Choroid plexus epithelial cell (primary cell): ENCODE results near the gene MRPS15.
"Not testable (repeated sequence)": the region's sequence is repeated elsewhere in the genome, so short reads cannot be mapped to it uniquely, and the experiment has no call there.

ENCODE experiments used
- DNase-seq: peaks from one replicate; pipeline ENCODE4 v3.0.0-alpha.2; 2010; ENCODE audit warnings: low read depth
- H3K4me3 ChIP-seq: 2 replicates; pipeline ENCODE4 v1.5.1; 2011; ENCODE audit warnings: low read depth, mild to moderate bottlenecking, control low read depth, low read length, moderate library complexity
- TF ChIP-seq, protein P1 (sequence below): conservative IDR thresholded peaks from 2 replicates; pipeline ENCODE4 v1.5.1; 2011; ENCODE audit warnings: low read depth, mild to moderate bottlenecking, control low read depth, inconsistent platforms, low read length, moderate library complexity

Gene MRPS15

DNA sequence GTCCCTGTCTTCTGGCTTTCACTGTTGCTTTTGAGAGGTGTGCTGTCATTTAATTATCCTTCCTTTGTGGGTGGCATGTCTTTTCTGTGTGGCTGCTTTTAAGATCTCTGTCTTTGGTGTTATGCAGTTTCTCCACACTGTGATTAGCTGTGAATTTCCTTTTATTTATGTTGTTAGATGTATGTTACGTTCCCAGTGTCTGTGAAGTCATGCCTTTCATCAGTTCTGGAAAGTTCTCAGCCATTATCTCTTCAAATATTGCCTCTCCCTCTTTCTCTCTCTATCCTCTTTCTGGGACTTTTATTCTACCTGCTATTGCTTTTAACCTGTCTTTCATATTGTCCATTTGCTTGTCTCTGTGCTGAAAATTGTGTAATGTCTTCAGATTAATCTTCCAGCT, 39.5 kb upstream of the MRPS15 start:
- no peak for DNase-seq
- H3K4me3 ChIP-seq = no peak overlapping the region
- TF ChIP-seq, protein P1, sequence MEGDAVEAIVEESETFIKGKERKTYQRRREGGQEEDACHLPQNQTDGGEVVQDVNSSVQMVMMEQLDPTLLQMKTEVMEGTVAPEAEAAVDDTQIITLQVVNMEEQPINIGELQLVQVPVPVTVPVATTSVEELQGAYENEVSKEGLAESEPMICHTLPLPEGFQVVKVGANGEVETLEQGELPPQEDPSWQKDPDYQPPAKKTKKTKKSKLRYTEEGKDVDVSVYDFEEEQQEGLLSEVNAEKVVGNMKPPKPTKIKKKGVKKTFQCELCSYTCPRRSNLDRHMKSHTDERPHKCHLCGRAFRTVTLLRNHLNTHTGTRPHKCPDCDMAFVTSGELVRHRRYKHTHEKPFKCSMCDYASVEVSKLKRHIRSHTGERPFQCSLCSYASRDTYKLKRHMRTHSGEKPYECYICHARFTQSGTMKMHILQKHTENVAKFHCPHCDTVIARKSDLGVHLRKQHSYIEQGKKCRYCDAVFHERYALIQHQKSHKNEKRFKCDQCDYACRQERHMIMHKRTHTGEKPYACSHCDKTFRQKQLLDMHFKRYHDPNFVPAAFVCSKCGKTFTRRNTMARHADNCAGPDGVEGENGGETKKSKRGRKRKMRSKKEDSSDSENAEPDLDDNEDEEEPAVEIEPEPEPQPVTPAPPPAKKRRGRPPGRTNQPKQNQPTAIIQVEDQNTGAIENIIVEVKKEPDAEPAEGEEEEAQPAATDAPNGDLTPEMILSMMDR = no peak

DNA sequence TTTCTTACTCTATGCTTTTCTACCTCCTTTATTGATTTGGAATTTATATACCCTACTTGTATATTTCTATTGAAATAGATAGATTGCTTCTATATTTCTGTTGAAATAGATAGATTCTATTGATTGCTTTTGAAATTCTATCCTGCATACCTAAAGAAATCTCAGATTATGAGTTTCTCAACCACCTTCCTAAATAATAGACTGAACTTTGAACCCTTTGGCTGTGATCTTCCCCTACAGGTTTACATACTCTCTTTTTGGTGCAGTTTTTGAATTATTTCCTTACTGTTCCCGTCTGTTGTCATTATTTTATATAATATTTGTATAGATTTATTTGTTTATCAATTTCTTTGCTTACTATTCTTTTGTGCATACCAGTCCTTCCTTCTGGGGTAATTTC, 39.0 kb upstream of the MRPS15 start:
- TF ChIP-seq, protein P1 = no peak
- H3K4me3 ChIP-seq = no peak overlapping the region
- DNase-seq = no peak

DNA sequence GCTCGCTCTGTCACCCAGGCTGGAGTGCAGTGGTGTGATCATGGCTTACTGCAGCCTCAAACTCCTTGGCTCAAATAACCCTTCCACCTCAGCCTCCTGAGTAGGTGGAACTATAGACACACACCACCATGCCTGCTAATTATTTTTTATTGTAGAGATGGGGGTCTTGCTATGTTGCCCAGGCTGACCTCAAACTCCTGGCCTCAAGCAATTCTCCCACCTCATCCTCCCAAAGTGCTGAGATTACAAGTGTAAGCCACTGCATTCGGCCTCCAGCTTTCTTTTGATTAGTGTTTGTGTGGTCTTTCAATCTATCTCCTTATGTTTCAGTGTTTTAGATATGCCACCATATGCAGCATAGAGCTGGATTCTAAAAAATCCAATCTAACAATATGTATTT, 38.4 kb upstream of the MRPS15 start:
- TF ChIP-seq, protein P1 = no peak
- DNase-seq = no peak
- H3K4me3 ChIP-seq = no peak overlapping the region

DNA sequence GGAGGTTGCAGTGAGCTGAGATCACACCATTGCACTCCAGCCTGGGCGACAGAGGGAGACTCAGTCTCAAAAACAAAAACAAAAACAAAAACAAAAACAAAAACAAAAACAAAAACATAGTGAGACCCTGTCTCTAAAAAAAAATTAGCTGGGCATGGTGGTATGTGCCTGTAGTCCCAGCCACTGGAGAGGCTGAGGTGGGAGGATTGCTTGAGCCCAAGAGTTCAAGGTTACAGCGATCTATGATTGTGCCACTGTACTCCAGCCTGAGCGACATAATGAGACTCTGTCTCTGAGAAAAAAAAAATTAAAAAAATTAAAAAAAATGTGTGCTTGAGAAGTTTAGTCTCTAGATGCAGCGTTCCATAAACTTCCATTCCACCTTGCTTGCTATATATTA, 37.7 kb upstream of the MRPS15 start:
- DNase-seq, H3K4me3 ChIP-seq: not testable (repeated sequence)

DNA sequence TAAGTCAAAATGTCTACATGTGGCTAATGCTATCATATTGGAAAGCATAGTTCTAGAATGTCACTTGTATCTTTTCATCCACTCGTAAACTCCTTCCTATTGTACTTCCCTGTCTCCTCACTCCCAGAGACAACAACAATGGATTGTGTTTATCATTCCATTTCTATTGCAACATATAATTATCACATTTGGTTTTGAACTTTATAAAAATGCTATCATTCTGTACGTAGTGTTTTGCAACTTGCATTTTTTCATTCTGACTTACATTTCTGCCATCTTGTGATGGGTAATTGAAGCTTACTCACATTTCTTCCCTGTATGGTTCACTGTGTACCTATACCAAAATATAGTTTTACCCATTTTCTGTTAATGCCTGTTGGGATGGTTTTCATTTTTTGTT, 33.0 kb upstream of the MRPS15 start:
- H3K4me3 ChIP-seq = no peak overlapping the region
- peak; percentile 28 for DNase-seq
- TF ChIP-seq, protein P1 = no peak

DNA sequence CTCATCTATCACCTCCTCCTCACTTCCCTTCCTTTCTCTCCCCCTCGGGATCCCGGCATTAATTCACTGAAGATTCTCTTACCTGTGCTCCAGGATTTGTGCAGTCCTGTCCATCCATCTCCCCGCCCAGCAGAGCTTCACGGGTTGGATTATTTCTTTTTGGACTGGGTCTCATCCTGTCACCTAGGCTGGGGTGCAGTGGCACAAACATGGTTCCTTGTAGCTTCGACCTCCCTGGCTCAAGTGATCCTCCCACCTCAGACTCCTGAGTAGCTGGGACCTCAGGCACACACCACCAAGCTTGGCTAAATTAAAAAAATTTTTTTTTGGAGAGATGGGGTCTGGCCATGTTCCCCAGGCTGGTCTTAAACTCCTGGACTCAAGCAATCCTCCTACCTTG, 30.8 kb upstream of the MRPS15 start:
- no peak overlapping the region for H3K4me3 ChIP-seq
- TF ChIP-seq, protein P1 = no peak
- no peak for DNase-seq

DNA sequence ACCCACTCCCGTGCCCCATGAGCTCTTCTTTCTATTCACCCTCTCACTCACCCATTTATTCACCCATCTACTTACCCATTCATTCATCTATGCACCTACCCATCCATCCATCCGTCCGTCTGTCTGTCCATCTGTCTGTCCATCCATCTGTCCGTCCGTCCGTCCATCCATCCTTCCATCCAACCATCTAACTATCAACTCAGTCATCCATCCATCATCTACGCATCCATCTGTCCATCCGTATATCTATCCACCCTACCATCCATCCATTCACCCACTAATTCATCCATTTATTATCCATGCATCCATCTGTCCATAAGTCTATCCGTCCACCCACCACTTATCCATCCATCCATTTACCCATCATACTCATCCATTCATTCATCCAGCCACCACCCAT, 29.3 kb upstream of the MRPS15 start:
- TF ChIP-seq, protein P1 = no peak

DNA sequence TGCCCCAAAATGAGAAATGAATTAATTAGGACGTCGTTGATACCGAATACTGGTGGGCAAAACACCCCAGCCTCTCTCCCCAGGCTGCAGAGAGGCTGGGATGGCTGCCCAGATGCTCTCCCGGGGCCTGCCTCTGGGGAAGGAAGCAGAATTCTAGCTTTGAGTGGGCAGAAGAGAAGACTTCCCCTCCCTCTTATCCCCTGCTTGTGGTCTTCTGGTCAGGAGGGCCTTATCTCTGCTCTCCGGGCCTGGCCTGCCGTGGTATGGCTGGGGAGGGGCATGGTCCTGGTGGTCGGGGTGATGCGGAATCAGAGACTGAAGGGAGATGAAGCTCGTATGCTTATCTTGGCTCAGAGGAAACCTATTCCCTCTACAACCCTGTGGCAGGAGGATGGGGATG, 28.3 kb upstream of the MRPS15 start:
- TF ChIP-seq, protein P1 = no peak
- DNase-seq = no peak
- H3K4me3 ChIP-seq = no peak overlapping the region

More for the DNA sequence above, 29.3 kb upstream of the MRPS15 start:
- H3K4me3 ChIP-seq = no peak overlapping the region
- DNase-seq = no peak

DNA sequence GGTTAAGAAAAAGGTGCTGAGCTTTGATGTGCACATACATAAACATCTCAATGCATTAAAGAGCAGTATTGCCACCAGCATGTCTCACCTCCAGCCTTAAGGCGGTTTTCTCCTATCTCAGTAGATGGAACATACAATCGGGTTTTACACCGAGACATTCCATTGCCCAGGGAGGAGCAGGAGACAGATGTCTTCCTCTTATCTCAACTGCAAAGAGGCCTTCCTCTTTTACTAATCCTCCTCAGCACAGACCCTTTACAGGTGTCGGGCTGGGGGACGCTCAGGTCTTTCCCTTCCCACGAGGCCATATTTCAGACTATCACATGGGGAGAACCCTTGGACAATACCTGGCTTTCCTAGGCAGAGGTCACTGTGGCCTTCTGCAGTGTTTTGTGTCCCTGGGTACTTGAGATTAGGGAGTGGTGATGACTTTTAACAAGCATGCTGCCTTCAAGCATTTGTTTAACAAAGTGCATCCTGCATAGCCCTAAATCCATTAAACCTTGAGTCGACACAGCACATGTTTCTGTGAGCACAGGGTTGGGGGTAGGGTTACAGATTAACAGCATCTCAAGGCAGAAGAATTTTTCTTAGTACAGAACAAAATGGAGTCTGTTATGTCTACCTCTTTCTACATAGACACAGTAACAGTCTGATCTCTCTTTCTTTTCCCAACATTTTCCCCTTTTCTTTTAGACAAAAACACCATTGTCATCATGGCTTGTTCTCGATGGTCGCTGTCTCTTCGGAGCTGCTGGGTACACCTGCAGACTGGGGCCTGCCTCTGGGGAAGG, 25.3 kb upstream of the MRPS15 start:
- not testable (repeated sequence) for H3K4me3 ChIP-seq, DNase-seq
